Keratinocyte (primary cell): ENCODE measurements around the gene LRP1B. TPM values are rescaled to one million over a fixed set of nuclear protein-coding genes. Genes with fewer than 3 reads are reported as not detected.

Experiments used
- DNase-seq: peaks from one replicate; pipeline ENCODE4 v3.0.0-alpha.2; 2011; ENCODE audit warnings: low read depth, missing footprints, low spot score
- FAIRE-seq: peaks from 2 replicates; lab custom pipeline; 2011; peaks lifted over from hg19 to GRCh38; lab: Jason Lieb, UNC
- H2AFZ ChIP-seq: 2 replicates; pipeline ENCODE4 v1.6.0; 2012; ENCODE audit warnings: low read length, control low read depth, inconsistent platforms; ENCODE audit not compliant: control insufficient read depth
- H3K27ac ChIP-seq: 2 replicates; pipeline ENCODE4 v1.5.1; 2011; ENCODE audit warnings: low read length; ENCODE audit not compliant: control insufficient read depth, insufficient read depth
- H3K27me3 ChIP-seq: 3 replicates; pipeline ENCODE4 v1.6.0; 2011; ENCODE audit warnings: low read length; ENCODE audit not compliant: control insufficient read depth, insufficient read depth; ENCODE audit errors: extremely low read depth
- H3K36me3 ChIP-seq, 2 experiments: 2 replicates in 1 of 2; 3 replicates in 1 of 2; pipeline ENCODE4 v1.5.1; 2011; ENCODE audit warnings: low read length in 2 of 2, mild to moderate bottlenecking in 1 of 2; ENCODE audit not compliant: control insufficient read depth in 2 of 2, insufficient read depth in 2 of 2; ENCODE audit errors: extremely low read depth in 1 of 2
- H3K4me1 ChIP-seq: 3 replicates; pipeline ENCODE4 v1.5.1; 2011; ENCODE audit warnings: low read length; ENCODE audit not compliant: control insufficient read depth, insufficient read depth; ENCODE audit errors: extremely low read depth
- H3K4me2 ChIP-seq: 3 replicates; pipeline ENCODE4 v1.6.0; 2011; ENCODE audit warnings: low read depth, low read length; ENCODE audit not compliant: control insufficient read depth, insufficient read depth; ENCODE audit errors: extremely low read depth
- H3K4me3 ChIP-seq, 3 experiments: fragments of 200-600 bp in 1 of 3; sonication (generic) in 1 of 3; 2 replicates in 2 of 3; 3 replicates in 1 of 3; pipeline ENCODE4 v1.5.1; 2011 to 2016; ENCODE audit warnings: low read length in 3 of 3, mild to moderate bottlenecking in 3 of 3, control low read depth in 2 of 3, inconsistent platforms in 1 of 3, low read depth in 1 of 3, mixed read lengths in 1 of 3, mixed run types in 1 of 3, moderate library complexity in 1 of 3; ENCODE audit not compliant: control insufficient read depth in 2 of 3, insufficient read depth in 2 of 3; ENCODE audit errors: extremely low read depth in 1 of 3
- H3K79me2 ChIP-seq: 2 replicates; pipeline ENCODE4 v1.6.0; 2012; ENCODE audit warnings: low read length; ENCODE audit not compliant: control insufficient read depth, insufficient read depth
- H3K9ac ChIP-seq: 3 replicates; pipeline ENCODE4 v1.6.0; 2011; ENCODE audit warnings: low read length; ENCODE audit not compliant: control insufficient read depth, insufficient read depth; ENCODE audit errors: extremely low read depth
- H3K9me1 ChIP-seq: 3 replicates; pipeline ENCODE4 v1.6.0; 2011; ENCODE audit warnings: low read length; ENCODE audit not compliant: control insufficient read depth, insufficient read depth; ENCODE audit errors: extremely low read depth
- H3K9me3 ChIP-seq: 2 replicates; pipeline ENCODE4 v1.5.1; 2012; ENCODE audit warnings: low read depth, low read length; ENCODE audit not compliant: control insufficient read depth
- H4K20me1 ChIP-seq: 3 replicates; pipeline ENCODE4 v1.6.0; 2011; ENCODE audit warnings: low read length; ENCODE audit not compliant: control insufficient read depth, insufficient read depth; ENCODE audit errors: extremely low read depth
- EZH2 ChIP-seq: IDR thresholded peaks from one replicate; pipeline ENCODE4 v1.6.1; 2012; ENCODE audit warnings: inconsistent platforms, mild to moderate bottlenecking, low read length, moderate library complexity
- dilution Hi-C: fragments of 300-500 bp; cut with MboI; formaldehyde crosslinking; loops from one replicate; pipeline ENCODE4 v1.7.0; 2020; ENCODE audit warnings: low sequenced_read_pairs; ENCODE audit not compliant: extremely low pct_ligation_motif_present
- polyA plus RNA-seq, 5 experiments: library from polyadenylated mRNA; depleted of rRNA in 3 of 5; stranded (reverse) in 3 of 5; stranded (forward) in 1 of 5; unstranded in 1 of 5; fragments of >200 nt; gene quantifications; 1 replicate in 1 of 5; 2 replicates in 3 of 5; 3 replicates in 1 of 5; pipeline versions ENCODE4 v1.2.1 to v1.2.3, GENCODE V29; 2011 to 2012; ENCODE audit warnings: missing spikeins in 2 of 5, low read depth in 1 of 5, low replicate concordance in 1 of 5
- TF ChIP-seq, protein P1 (sequence below), 3 experiments: IDR thresholded peaks in 1 of 3; conservative IDR thresholded peaks in 1 of 3; optimal IDR thresholded peaks in 1 of 3; 2 replicates in 2 of 3; 3 replicates in 1 of 3; pipeline versions ENCODE3 to v1.5.1; 2011; ENCODE audit warnings: low read length in 3 of 3, mild to moderate bottlenecking in 3 of 3, moderate library complexity in 2 of 3, control low read depth in 1 of 3, inconsistent platforms in 1 of 3; ENCODE audit not compliant: insufficient read depth in 2 of 3; ENCODE audit errors: extremely low read depth in 1 of 3

Gene LRP1B
- polyA plus RNA-seq, 1 donor (not counting 4 experiments of a cell fraction or from before 2014, with no cell fraction given), result not detected

DNA sequence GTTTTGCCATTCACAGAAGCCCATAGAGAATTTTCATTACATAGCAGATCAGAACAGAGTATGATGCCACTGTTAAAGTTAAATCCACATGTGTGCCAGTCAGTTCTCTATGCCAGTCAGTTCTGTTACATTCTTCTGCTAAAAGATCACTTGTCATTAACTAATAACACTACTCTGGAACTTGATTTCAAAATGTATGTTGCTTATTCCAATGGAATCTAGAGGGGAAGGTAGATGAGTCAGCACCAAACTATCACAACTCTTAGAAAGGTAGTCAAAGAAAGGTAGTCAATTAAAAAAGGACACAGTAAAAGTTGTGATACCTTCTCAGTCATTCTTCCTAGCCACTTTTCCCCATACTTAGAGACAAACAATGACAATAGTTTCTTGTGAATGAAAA, 1214.4 kb downstream of the LRP1B start:
- FAIRE-seq (no peak), DNase-seq (no peak)
- H3K79me2 ChIP-seq, result no peaks in the 10 kb centered on the region
- H3K9ac ChIP-seq, result no peak overlapping the region
- no peak overlapping the region for H3K27ac ChIP-seq
- no peaks in the 10 kb centered on the region for H3K9me3 ChIP-seq
- no peak overlapping the region for H3K4me3 ChIP-seq
- TF ChIP-seq EZH2, result no peak
- TF ChIP-seq, protein P1, sequence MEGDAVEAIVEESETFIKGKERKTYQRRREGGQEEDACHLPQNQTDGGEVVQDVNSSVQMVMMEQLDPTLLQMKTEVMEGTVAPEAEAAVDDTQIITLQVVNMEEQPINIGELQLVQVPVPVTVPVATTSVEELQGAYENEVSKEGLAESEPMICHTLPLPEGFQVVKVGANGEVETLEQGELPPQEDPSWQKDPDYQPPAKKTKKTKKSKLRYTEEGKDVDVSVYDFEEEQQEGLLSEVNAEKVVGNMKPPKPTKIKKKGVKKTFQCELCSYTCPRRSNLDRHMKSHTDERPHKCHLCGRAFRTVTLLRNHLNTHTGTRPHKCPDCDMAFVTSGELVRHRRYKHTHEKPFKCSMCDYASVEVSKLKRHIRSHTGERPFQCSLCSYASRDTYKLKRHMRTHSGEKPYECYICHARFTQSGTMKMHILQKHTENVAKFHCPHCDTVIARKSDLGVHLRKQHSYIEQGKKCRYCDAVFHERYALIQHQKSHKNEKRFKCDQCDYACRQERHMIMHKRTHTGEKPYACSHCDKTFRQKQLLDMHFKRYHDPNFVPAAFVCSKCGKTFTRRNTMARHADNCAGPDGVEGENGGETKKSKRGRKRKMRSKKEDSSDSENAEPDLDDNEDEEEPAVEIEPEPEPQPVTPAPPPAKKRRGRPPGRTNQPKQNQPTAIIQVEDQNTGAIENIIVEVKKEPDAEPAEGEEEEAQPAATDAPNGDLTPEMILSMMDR (optimal IDR thresholded peaks at IDR 0.05 in 1 of 3, IDR thresholded peaks at IDR 0.05 in 1 of 3, conservative IDR thresholded peaks at IDR 0.05 in 1 of 3; ENCODE audit: extremely low read depth in 1 of 3, insufficient read depth in 2 of 3, low read length in 3 of 3), result no peak
- H4K20me1 ChIP-seq, result no peaks in the 10 kb centered on the region
- H3K9me1 ChIP-seq, result no peaks in the 10 kb centered on the region
- dilution Hi-C loops, result no loop called here
- H3K4me2 ChIP-seq, result no peak overlapping the region
- no peaks in the 10 kb centered on the region for H3K4me1 ChIP-seq
- H3K36me3 ChIP-seq, result no peaks in the 10 kb centered on the region
- no peak overlapping the region for H2AFZ ChIP-seq
- H3K27me3 ChIP-seq, result no peaks in the 10 kb centered on the region

DNA sequence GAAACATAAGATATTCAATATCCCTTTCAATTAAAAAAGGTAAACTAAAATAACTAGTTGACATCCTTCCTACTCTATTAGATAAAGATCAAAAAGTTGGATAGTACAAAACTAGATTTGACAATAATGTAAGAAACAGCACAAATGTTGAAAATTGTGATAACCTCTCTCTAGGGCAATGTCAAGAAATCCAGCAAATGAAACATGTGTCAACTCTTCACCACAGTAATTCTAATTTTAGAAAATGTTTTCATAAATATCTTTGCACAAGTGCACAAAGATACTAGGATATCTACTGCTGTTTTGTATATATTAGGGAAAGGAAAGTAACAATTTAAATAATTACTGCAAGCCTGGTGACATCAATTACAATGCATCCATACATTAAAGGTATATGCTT, 1220.1 kb downstream of the LRP1B start:
- dilution Hi-C loops, result no loop called here
- no peaks in the 10 kb centered on the region for H3K9me3 ChIP-seq
- no peak for FAIRE-seq

More for the DNA sequence above, 1220.1 kb downstream of the LRP1B start:
- H3K27ac ChIP-seq, result no peak overlapping the region
- H3K9me1 ChIP-seq, result no peaks in the 10 kb centered on the region
- TF ChIP-seq, protein P1 (optimal IDR thresholded peaks at IDR 0.05 in 1 of 3, IDR thresholded peaks at IDR 0.05 in 1 of 3, conservative IDR thresholded peaks at IDR 0.05 in 1 of 3; ENCODE audit: extremely low read depth in 1 of 3, insufficient read depth in 2 of 3, low read length in 3 of 3), result no peak
- no peak for TF ChIP-seq EZH2
- H3K4me3 ChIP-seq, result no peak overlapping the region
- no peak overlapping the region for H3K9ac ChIP-seq
- H3K4me1 ChIP-seq, result no peaks in the 10 kb centered on the region
- H3K79me2 ChIP-seq, result no peaks in the 10 kb centered on the region
- H4K20me1 ChIP-seq, result no peaks in the 10 kb centered on the region
- no peaks in the 10 kb centered on the region for H3K27me3 ChIP-seq
- H3K36me3 ChIP-seq, result no peaks in the 10 kb centered on the region
- no peak overlapping the region for H2AFZ ChIP-seq
- H3K4me2 ChIP-seq, result no peak overlapping the region
- DNase-seq, result no peak
